CD4-positive, CD25-positive, alpha-beta regulatory T cell (primary cell): Measurements from ENCODE around the gene CYP46A1. TPM values are rescaled to one million over a fixed set of nuclear protein-coding genes. Genes with fewer than 3 reads are reported as not detected.

Experiments used
- ATAC-seq, 2 donors: fragments of 150-1000 bp; cut with Tn5 transposase; one replicate each; pipeline ENCODE4 v1.10.0; 2021; ENCODE audit warnings: low read depth in 2 of 2, moderate number of reproducible peaks in 2 of 2, moderate library complexity in 1 of 2
- DNase-seq, 3 donors: peaks; one replicate each; pipeline versions ENCODE4 v3.0.0 to v3.0.0-alpha.2; 2012 to 2022; ENCODE audit warnings: mixed read lengths in 1 of 3
- H3K27ac ChIP-seq: one replicate; pipeline ENCODE4 v1.7.0; 2013; ENCODE audit warnings: mild to moderate bottlenecking, low read length; ENCODE audit not compliant: insufficient read depth, poor library complexity, severe bottlenecking
- H3K27me3 ChIP-seq: one replicate; pipeline ENCODE4 v1.7.0; 2013; ENCODE audit warnings: low read length; ENCODE audit not compliant: control insufficient read depth, insufficient read depth
- H3K36me3 ChIP-seq: one replicate; pipeline ENCODE4 v1.7.0; 2013; ENCODE audit warnings: mild to moderate bottlenecking, low read length, moderate library complexity; ENCODE audit not compliant: control insufficient read depth, insufficient read depth
- H3K4me1 ChIP-seq: 2 replicates; pipeline ENCODE4 v1.7.0; 2013; ENCODE audit warnings: mild to moderate bottlenecking, low read length; ENCODE audit not compliant: insufficient read depth, control insufficient read depth, poor library complexity, severe bottlenecking
- H3K4me3 ChIP-seq: one replicate; pipeline ENCODE4 v1.7.0; 2013; ENCODE audit warnings: low read depth, mild to moderate bottlenecking, low read length, moderate library complexity
- H3K9me3 ChIP-seq, 2 experiments: 1 replicate in 1 of 2; 2 replicates in 1 of 2; pipeline ENCODE4 v1.7.0; 2013; ENCODE audit warnings: low read length in 2 of 2, mild to moderate bottlenecking in 1 of 2, moderate library complexity in 1 of 2; ENCODE audit not compliant: control insufficient read depth in 2 of 2
- H3K27ac Mint-ChIP-seq, 3 donors: one replicate each; pipeline ENCODE4 v1.8.0; 2020 to 2022; ENCODE audit warnings: mild to moderate bottlenecking in 3 of 3, mixed read lengths in 3 of 3, moderate library complexity in 2 of 3
- H3K27me3 Mint-ChIP-seq: one replicate; pipeline ENCODE4 v1.8.0; 2022; ENCODE audit warnings: mild to moderate bottlenecking, mixed read lengths
- H3K36me3 Mint-ChIP-seq: one replicate; pipeline ENCODE4 v1.8.0; 2020; ENCODE audit warnings: mixed read lengths
- H3K4me1 Mint-ChIP-seq, 4 donors: one replicate each; pipeline ENCODE4 v1.8.0; 2020 to 2022; ENCODE audit warnings: mixed read lengths in 4 of 4, mild to moderate bottlenecking in 1 of 4
- H3K4me3 Mint-ChIP-seq, 4 donors: one replicate each; pipeline ENCODE4 v1.8.0; 2020 to 2022; ENCODE audit warnings: mild to moderate bottlenecking in 4 of 4, mixed read lengths in 4 of 4, moderate library complexity in 3 of 4
- H3K9me3 Mint-ChIP-seq, 7 donors: one replicate each; pipeline ENCODE4 v1.8.0; 2020 to 2022; ENCODE audit warnings: mixed read lengths in 7 of 7, mild to moderate bottlenecking in 3 of 7, moderate library complexity in 2 of 7
- polyA plus RNA-seq, 4 donors: library from polyadenylated mRNA; unstranded; fragments of 300-500 nt; fragmentation: Illumina TruSeq; gene quantifications; one replicate each; pipeline ENCODE4 v1.2.3, GENCODE V29; 2021
- total RNA-seq: library from RNA; stranded (reverse); gene quantifications from one replicate; pipeline ENCODE4 v1.2.3, GENCODE V29; 2022

CYP46A1 gene
- total and polyA plus RNA-seq, 5 donors from 2014 or later: not detected

GRCh38 chr14:99752486-99753121, 68.5 kb downstream of the CYP46A1 start:
- Histone ChIP-seq H3K9me3 (no peaks in the 10 kb centered on the region), H3K36me3 (no peaks in the 10 kb centered on the region), H3K27ac (no peak overlapping the region), H3K4me1 (no peaks in the 10 kb centered on the region), H3K4me3 (no peak overlapping the region), H3K27me3 (no peaks in the 10 kb centered on the region)
- no peak for DNase-seq
- H3K27me3 Mint-ChIP-seq: peaks cover 28% of the 10 kb centered on the region
- H3K4me1 Mint-ChIP-seq: peaks cover 0 to 6% (median 1%) of the 10 kb centered on the region in 4 donors
- ATAC-seq: no peak
- H3K4me3 Mint-ChIP-seq: no peak overlapping the region
- no peaks in the 10 kb centered on the region for H3K36me3 Mint-ChIP-seq
- H3K27ac Mint-ChIP-seq: no peak overlapping the region
- H3K9me3 Mint-ChIP-seq: no peaks in the 10 kb centered on the region

- H3K4me3 Mint-ChIP-seq: no peak overlapping the region
- Histone ChIP-seq H3K27me3 (no peaks in the 10 kb centered on the region), H3K27ac (no peak overlapping the region), H3K9me3 (no peaks in the 10 kb centered on the region), H3K36me3 (no peaks in the 10 kb centered on the region), H3K4me1 (no peaks in the 10 kb centered on the region), H3K4me3 (no peak overlapping the region)
- peaks cover 28% of the 10 kb centered on the region for H3K27me3 Mint-ChIP-seq
- H3K27ac Mint-ChIP-seq: no peak overlapping the region
- DNase-seq: no peak
- no peak for ATAC-seq
- peaks cover 0 to 6% (median 1%) of the 10 kb centered on the region in 4 donors for H3K4me1 Mint-ChIP-seq
- H3K36me3 Mint-ChIP-seq: no peaks in the 10 kb centered on the region
- no peaks in the 10 kb centered on the region for H3K9me3 Mint-ChIP-seq
Observed at GRCh38 chr14:99753225-99754140, 69.4 kb downstream of the CYP46A1 start.

GRCh38 chr14:99754141-99755067, 70.3 kb downstream of the CYP46A1 start:
- DNase-seq (no peak), ATAC-seq (no peak)
- H3K27ac ChIP-seq: no peak overlapping the region
- H3K9me3 ChIP-seq: no peaks in the 10 kb centered on the region
- H3K27me3 ChIP-seq: no peaks in the 10 kb centered on the region
- no peaks in the 10 kb centered on the region for H3K9me3 Mint-ChIP-seq
- peaks cover 28% of the 10 kb centered on the region for H3K27me3 Mint-ChIP-seq
- peaks cover 0 to 6% (median 1%) of the 10 kb centered on the region in 4 donors for H3K4me1 Mint-ChIP-seq
- H3K4me3 Mint-ChIP-seq: no peak overlapping the region
- no peaks in the 10 kb centered on the region for H3K36me3 ChIP-seq
- no peak overlapping the region for H3K4me3 ChIP-seq
- H3K36me3 Mint-ChIP-seq: no peaks in the 10 kb centered on the region
- H3K27ac Mint-ChIP-seq: no peak overlapping the region
- no peaks in the 10 kb centered on the region for H3K4me1 ChIP-seq

GRCh38 chr14:99755068-99755405, 70.9 kb downstream of the CYP46A1 start:
- no peak for DNase-seq
- peaks cover 0 to 6% (median 1%) of the 10 kb centered on the region in 4 donors for H3K4me1 Mint-ChIP-seq
- no peak overlapping the region for H3K4me3 Mint-ChIP-seq
- no peak overlapping the region for H3K27ac Mint-ChIP-seq
- Histone ChIP-seq H3K9me3 (no peaks in the 10 kb centered on the region), H3K36me3 (no peaks in the 10 kb centered on the region), H3K27me3 (no peaks in the 10 kb centered on the region), H3K4me1 (no peaks in the 10 kb centered on the region), H3K4me3 (no peak overlapping the region), H3K27ac (no peak overlapping the region)
- no peak for ATAC-seq
- no peaks in the 10 kb centered on the region for H3K9me3 Mint-ChIP-seq
- no peaks in the 10 kb centered on the region for H3K36me3 Mint-ChIP-seq
- H3K27me3 Mint-ChIP-seq: peaks cover 29% of the 10 kb centered on the region

- Histone ChIP-seq H3K9me3 (no peaks in the 10 kb centered on the region), H3K4me3 (no peak overlapping the region), H3K36me3 (no peaks in the 10 kb centered on the region), H3K27me3 (no peaks in the 10 kb centered on the region), H3K27ac (no peak overlapping the region), H3K4me1 (no peaks in the 10 kb centered on the region)
- DNase-seq (no peak), ATAC-seq (no peak)
- Mint-ChIP-seq H3K36me3 (no peaks in the 10 kb centered on the region), H3K4me3 (no peak overlapping the region), H3K27me3 (peaks cover 36% of the 10 kb centered on the region), H3K4me1 (peaks cover 0 to 6% (median 1%) of the 10 kb centered on the region in 4 donors), H3K27ac (no peak overlapping the region), H3K9me3 (no peaks in the 10 kb centered on the region)
Observed at GRCh38 chr14:99755629-99756603, 71.8 kb downstream of the CYP46A1 start.

GRCh38 chr14:99756796-99757195, 72.7 kb downstream of the CYP46A1 start:
- H3K36me3 ChIP-seq: no peaks in the 10 kb centered on the region
- Mint-ChIP-seq H3K4me1 (peaks cover 0 to 6% (median 1%) of the 10 kb centered on the region in 4 donors), H3K27ac (no peak overlapping the region), H3K9me3 (no peaks in the 10 kb centered on the region), H3K27me3 (peaks cover 28% of the 10 kb centered on the region), H3K4me3 (no peak overlapping the region), H3K36me3 (no peaks in the 10 kb centered on the region)
- no peak overlapping the region for H3K27ac ChIP-seq
- no peaks in the 10 kb centered on the region for H3K4me1 ChIP-seq
- no peak for ATAC-seq
- no peak for DNase-seq
- no peaks in the 10 kb centered on the region for H3K9me3 ChIP-seq
- no peaks in the 10 kb centered on the region for H3K27me3 ChIP-seq
- H3K4me3 ChIP-seq: no peak overlapping the region
